ENCODE results near the gene SMIM41. TPM values are rescaled to one million over a fixed set of nuclear protein-coding genes. Genes with fewer than 3 reads are reported as not detected.
A peak's percentile ranks its signal among the peaks of the same experiment; 100 is the strongest.

SMIM41 gene
- total RNA-seq, 1 donor from 2014 or later, result 4.3 TPM

DNA sequence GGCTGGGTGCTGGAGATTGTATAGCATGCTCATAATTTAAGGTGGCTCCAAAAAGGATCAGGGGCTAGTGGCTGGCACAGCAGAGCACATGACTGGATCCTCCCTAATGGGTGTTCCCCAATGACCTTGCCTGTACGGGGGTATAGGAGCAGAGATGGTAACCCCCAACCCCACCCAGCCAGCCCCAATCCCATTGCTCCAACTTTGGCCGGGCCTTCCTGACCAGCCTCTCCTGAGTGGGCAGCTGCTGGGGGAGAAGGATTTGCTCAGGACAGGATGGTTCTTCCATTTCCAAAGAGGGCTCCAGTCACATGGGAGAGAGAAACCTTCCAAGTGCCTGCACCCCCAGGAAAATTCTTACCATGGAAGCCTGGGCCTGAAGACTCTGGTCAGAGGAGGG, 43.6 kb upstream of the SMIM41 start:
- no peak overlapping the region for H3K4me3 ChIP-seq
- H3K4me1 ChIP-seq, result peaks cover 50% of the 10 kb centered on the region
- no peak for DNase-seq
- peak overlapping the region; percentile 89 for H3K27ac ChIP-seq
- TF ChIP-seq, protein P1, sequence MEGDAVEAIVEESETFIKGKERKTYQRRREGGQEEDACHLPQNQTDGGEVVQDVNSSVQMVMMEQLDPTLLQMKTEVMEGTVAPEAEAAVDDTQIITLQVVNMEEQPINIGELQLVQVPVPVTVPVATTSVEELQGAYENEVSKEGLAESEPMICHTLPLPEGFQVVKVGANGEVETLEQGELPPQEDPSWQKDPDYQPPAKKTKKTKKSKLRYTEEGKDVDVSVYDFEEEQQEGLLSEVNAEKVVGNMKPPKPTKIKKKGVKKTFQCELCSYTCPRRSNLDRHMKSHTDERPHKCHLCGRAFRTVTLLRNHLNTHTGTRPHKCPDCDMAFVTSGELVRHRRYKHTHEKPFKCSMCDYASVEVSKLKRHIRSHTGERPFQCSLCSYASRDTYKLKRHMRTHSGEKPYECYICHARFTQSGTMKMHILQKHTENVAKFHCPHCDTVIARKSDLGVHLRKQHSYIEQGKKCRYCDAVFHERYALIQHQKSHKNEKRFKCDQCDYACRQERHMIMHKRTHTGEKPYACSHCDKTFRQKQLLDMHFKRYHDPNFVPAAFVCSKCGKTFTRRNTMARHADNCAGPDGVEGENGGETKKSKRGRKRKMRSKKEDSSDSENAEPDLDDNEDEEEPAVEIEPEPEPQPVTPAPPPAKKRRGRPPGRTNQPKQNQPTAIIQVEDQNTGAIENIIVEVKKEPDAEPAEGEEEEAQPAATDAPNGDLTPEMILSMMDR (IDR thresholded peaks at IDR 0.05), result no peak
- H3K27me3 ChIP-seq (ENCODE audit: low read depth), result no peaks in the 10 kb centered on the region
- no peaks in the 10 kb centered on the region for H3K9me3 ChIP-seq
- no peak for ATAC-seq
- intact Hi-C loops (cut with DNase I), result no loop called here
- no peaks in the 10 kb centered on the region for H3K36me3 ChIP-seq

DNA sequence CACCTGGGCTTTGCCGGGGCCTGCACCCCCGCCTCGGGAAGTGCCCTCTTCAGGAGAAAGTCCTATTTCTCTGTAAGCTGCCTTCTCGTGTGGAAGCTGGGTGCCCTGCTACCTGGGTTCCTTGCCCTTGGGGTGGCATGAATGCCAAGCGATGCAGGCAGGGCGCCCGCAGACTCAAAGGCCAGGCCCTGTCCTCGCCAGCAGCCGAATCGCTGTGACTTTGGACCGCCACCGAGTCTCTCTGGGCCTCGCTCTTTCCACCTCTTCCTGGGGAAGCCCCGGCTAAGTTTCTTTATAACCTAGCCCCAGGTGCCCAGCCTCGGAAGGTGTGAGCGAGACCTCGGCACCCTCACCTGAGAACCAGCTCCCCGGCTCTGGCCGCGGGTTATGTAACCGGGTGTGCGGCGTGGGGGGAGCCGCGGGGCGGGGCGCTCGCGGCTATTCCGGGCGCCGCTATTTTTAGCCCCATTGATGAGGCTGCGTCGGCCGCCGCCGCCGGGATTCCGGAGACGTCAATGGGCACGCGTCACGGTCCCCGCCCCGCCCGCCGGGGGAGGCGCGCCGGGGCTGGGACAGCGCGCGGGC, 42.8 kb upstream of the SMIM41 start:
- Histone ChIP-seq H3K4me3 (peak overlapping the region; percentile 49), H3K36me3 (no peaks in the 10 kb centered on the region), H3K27me3 (ENCODE audit: low read depth) (no peaks in the 10 kb centered on the region), H3K9me3 (no peaks in the 10 kb centered on the region), H3K27ac (peak overlapping the region; percentile 89), H3K4me1 (peaks cover 54% of the 10 kb centered on the region)
- TF ChIP-seq, protein P1 (IDR thresholded peaks at IDR 0.05), result no peak
- intact Hi-C loops (cut with DNase I), result no loop called here
- peak; percentile 92 for DNase-seq
- peak; percentile 80 to 81 for ATAC-seq

DNA sequence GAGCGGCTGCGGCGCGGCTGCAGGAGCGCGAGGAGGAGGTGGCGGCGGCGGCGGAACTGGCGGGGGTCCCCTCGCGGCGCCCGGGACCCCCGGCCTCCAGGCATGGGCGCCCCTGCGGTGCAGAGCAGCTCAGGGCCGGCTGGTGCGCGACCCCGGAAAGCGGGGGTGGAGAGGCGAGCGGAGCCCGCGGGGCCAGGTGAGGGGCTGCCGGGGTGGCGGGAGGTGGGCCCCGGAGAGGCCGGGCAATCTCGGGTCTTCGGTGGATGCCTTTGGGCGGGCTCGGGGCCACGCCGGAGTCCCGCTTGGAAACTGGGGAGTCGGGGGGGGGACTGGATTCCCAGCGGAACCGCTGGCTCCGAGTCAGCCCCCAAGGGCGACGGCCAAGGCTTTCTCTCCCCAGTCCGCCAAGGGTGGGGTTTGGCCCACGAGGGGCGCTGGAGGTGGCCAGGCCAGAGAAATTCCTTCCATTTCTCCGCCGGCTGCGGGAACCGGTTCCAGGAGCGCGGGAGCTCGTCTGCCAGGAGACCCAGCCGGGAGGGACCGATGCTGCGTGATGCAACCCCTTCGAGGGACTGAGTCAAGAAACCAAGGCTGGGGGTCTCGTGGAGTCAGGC, 42.1 kb upstream of the SMIM41 start:
- Histone ChIP-seq H3K27ac (peak overlapping the region; percentile 85), H3K4me1 (peaks cover 52% of the 10 kb centered on the region), H3K36me3 (no peaks in the 10 kb centered on the region), H3K4me3 (peak overlapping the region; percentile 65), H3K27me3 (ENCODE audit: low read depth) (no peaks in the 10 kb centered on the region), H3K9me3 (no peaks in the 10 kb centered on the region)
- TF ChIP-seq, protein P1 (IDR thresholded peaks at IDR 0.05), result no peak
- ATAC-seq, result peak in 1 of 2 donors; percentile 0
- intact Hi-C loops (cut with DNase I), result no loop called here
- peak; percentile 66 for DNase-seq

DNA sequence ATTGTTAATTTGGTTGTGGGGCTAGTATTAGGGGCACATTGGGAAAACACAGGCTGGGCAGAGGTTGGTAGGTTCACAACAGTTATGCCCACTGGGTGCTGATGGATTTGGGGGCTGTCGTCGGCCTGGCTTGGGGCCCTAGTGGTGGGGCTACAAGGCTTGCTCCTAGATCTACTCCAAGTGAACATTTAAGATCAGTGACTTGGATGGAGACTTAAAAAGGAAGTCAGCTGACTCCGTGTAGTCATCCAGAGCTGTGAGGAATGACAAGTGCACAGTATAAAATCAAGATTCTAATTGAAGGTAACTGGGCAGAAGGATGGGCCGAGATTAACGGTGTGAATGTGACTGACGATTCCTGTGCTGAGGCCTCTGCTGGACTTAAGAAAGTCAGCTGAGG, 41.1 kb upstream of the SMIM41 start:
- no peak for DNase-seq
- Histone ChIP-seq H3K36me3 (no peaks in the 10 kb centered on the region), H3K4me3 (peak overlapping the region; percentile 65), H3K4me1 (peaks cover 55% of the 10 kb centered on the region), H3K27ac (peak overlapping the region; percentile 31), H3K9me3 (no peaks in the 10 kb centered on the region), H3K27me3 (ENCODE audit: low read depth) (no peaks in the 10 kb centered on the region)
- no peak for ATAC-seq
- intact Hi-C loops (cut with DNase I), result no loop called here
- TF ChIP-seq, protein P1 (IDR thresholded peaks at IDR 0.05), result no peak

DNA sequence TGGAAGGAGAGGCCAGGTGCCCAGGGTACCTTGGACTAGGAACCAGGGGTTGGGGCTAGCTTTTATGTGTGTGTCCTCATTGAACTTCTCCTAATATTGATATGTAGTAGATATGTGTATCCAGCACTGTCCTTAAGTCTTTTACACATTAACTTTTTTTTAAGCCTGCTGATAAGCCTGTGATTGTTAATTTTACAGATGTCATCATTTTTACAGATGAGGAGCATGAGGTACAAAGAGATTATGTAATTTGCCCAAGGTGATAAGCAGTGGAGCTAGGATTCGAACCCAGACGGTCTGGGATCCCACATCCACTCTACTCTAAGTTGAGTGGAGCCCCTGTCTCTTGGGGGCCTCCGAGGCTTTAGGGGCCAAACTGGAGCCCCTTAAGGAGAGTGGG, 38.5 kb upstream of the SMIM41 start:
- Histone ChIP-seq H3K36me3 (no peaks in the 10 kb centered on the region), H3K9me3 (no peaks in the 10 kb centered on the region), H3K4me1 (peaks cover 68% of the 10 kb centered on the region), H3K4me3 (no peak overlapping the region), H3K27ac (no peak overlapping the region), H3K27me3 (ENCODE audit: low read depth) (no peaks in the 10 kb centered on the region)
- ATAC-seq (no peak), DNase-seq (no peak)
- TF ChIP-seq, protein P1 (IDR thresholded peaks at IDR 0.05), result no peak
- intact Hi-C loops (cut with DNase I), result no loop called here

Data from lower lobe of right lung (tissue), 2 donors.